HepG2 (cell line): ENCODE data around the gene ZNF764.

Experiments used
- CTCF ChIP-seq: sonication (generic); formaldehyde crosslinking; IDR thresholded peaks from 2 replicates; pipeline ENCODE4 v1.5.0; 2020; ENCODE audit warnings: mild to moderate bottlenecking, missing genetic modification reagents, moderate library complexity
- GABPA ChIP-seq, 2 experiments: IDR thresholded peaks; 2 replicates each; pipeline ENCODE4 v1.6.1; 2011 to 2016; ENCODE audit warnings: low read depth in 2 of 2, low read length in 1 of 2, missing biosample characterization in 1 of 2, missing genetic modification characterization in 1 of 2
- NBN ChIP-seq: fragments of 450-650 bp; conservative IDR thresholded peaks from 2 replicates; pipeline ENCODE4 v1.6.1; 2017
- PITX1 ChIP-seq: sonication (generic); formaldehyde crosslinking; IDR thresholded peaks from 2 replicates; pipeline ENCODE4 v1.5.1; 2020; ENCODE audit warnings: mild to moderate bottlenecking, missing genetic modification reagents
- RELA ChIP-seq: sonication (generic); formaldehyde crosslinking; IDR thresholded peaks from 2 replicates; pipeline ENCODE4 v1.4.0; 2020; ENCODE audit warnings: missing genetic modification reagents
- SRF ChIP-seq: IDR thresholded peaks from 2 replicates; pipeline ENCODE4 v1.6.1; 2011; ENCODE audit warnings: mild to moderate bottlenecking, low read depth, low read length, moderate library complexity
- TAF1 ChIP-seq: sonication (generic); formaldehyde crosslinking; IDR thresholded peaks from 2 replicates; pipeline ENCODE4 v1.4.0; 2020; ENCODE audit warnings: missing genetic modification reagents

GRCh38 chr16:30548416-30549253, 9.5 kb downstream of the ZNF764 start:
- no peak for TF ChIP-seq CTCF
- no peak for TF ChIP-seq SRF
- TF ChIP-seq PITX1 (CRISPR knock-in tag), result no peak
- TF ChIP-seq TAF1 (CRISPR knock-in tag), result no peak
- no peak for TF ChIP-seq GABPA (IDR thresholded peaks at IDR 0.05; ENCODE audit: low read depth, low read length)
- TF ChIP-seq GABPA (CRISPR knock-in tag; IDR thresholded peaks at IDR 0.05; ENCODE audit: low read depth), result no peak
- no peak for TF ChIP-seq NBN
- TF ChIP-seq RELA (CRISPR knock-in tag), result no peak
